ENCODE data around the gene GSAP. TPM values are rescaled to one million over a fixed set of nuclear protein-coding genes. Genes with fewer than 3 reads are reported as not detected.

The GSAP gene
- total RNA-seq, 1 donor from 2014 or later, result 13.0 TPM

DNA sequence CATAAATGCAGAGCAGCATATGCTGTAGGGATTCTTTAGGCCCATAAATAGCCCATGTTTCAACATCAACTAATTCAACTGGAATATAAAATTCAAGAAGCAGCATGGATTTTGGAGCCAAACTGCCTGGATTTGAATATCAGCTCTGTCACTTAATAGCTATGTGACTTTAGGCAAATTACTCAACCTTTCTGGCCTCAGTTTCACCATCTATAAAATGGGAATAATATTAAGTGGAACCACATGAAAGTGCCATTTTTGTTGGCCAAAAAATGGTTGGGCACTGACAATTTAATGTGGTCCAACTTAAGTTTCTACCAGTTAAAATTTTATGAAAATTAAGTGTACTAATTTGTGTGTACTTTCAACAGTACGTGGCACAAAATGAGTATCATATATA is 98.1 kb downstream of the GSAP start:
- Histone ChIP-seq H3K27me3 (no peaks in the 10 kb centered on the region), H3K27ac (no peak overlapping the region), H3K36me3 (no peaks in the 10 kb centered on the region), H3K4me1 (no peaks in the 10 kb centered on the region), H3K9me3 (no peaks in the 10 kb centered on the region), H3K4me3 (no peak overlapping the region)
- intact Hi-C loops (cut with DNase I), result loop anchor here (1.0 kb wide), 1 partner anchor 24 kb away; no protein-coding TSS in a partner anchor
- no peak for DNase-seq (ENCODE audit: extremely low spot score in 2 of 2)
- no peak for TF ChIP-seq POLR2A (IDR thresholded peaks at IDR 0.05)
- TF ChIP-seq CTCF (IDR thresholded peaks at IDR 0.05), result no peak
- no peak for TF ChIP-seq POLR2AphosphoS5 (IDR thresholded peaks at IDR 0.05; ENCODE audit: insufficient read depth in 1 of 2, low read depth in 1 of 2)

GRCh38 chr7:77316219-77316978 is 99.8 kb downstream of the GSAP start:
- intact Hi-C loops (cut with DNase I), result no loop called here

GRCh38 chr7:77315182-77315591 is 101.0 kb downstream of the GSAP start:
- Histone ChIP-seq H3K4me1 (no peaks in the 10 kb centered on the region), H3K36me3 (no peaks in the 10 kb centered on the region), H3K27me3 (no peaks in the 10 kb centered on the region), H3K9me3 (no peaks in the 10 kb centered on the region), H3K4me3 (no peak overlapping the region), H3K27ac (no peak overlapping the region)
- intact Hi-C loops (cut with DNase I), result no loop called here
- no peak for TF ChIP-seq POLR2AphosphoS5 (IDR thresholded peaks at IDR 0.05; ENCODE audit: insufficient read depth in 1 of 2, low read depth in 1 of 2)
- no peak for TF ChIP-seq CTCF (IDR thresholded peaks at IDR 0.05)
- no peak for DNase-seq (ENCODE audit: extremely low spot score in 2 of 2)

More at GRCh38 chr7:77316219-77316978, 99.8 kb downstream of the GSAP start:
- Histone ChIP-seq H3K4me1 (no peaks in the 10 kb centered on the region), H3K9me3 (no peaks in the 10 kb centered on the region), H3K4me3 (no peak overlapping the region), H3K27ac (no peak overlapping the region), H3K36me3 (no peaks in the 10 kb centered on the region), H3K27me3 (no peaks in the 10 kb centered on the region)
- no peak for DNase-seq (ENCODE audit: extremely low spot score in 2 of 2)
- TF ChIP-seq POLR2AphosphoS5 (IDR thresholded peaks at IDR 0.05; ENCODE audit: insufficient read depth in 1 of 2, low read depth in 1 of 2) (no peak), CTCF (IDR thresholded peaks at IDR 0.05) (no peak)

DNA sequence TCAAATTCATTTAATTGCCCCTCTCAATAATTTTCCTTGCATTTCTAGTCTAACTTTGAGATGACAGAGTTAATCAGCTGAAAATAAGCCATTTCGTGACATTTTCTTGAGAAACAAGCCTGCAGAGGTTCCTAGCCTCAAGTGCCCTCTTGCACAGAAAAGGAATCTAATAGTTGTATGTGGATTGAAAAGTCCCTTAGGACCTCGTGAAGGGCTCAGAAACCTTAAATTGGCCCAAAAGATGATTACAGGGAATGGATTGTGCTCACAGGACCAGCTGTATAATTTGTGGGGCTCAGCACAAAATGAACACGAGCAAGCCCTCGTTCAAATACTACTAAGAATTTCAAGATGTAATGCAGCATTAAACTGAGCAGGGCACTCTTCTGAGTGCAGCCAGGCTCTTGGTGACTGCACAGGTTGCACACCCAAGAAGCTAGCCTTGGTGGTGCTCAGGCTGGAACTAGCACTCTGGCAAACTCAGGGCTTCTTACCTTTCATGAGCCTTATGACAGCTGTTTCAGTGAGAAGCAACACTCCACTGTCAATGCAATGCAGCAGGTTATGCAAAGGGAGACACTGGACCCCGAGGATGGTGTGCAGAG is 102.2 kb downstream of the GSAP start:
- Histone ChIP-seq H3K27me3 (no peaks in the 10 kb centered on the region), H3K27ac (no peak overlapping the region), H3K9me3 (no peaks in the 10 kb centered on the region), H3K4me1 (peaks cover 3% of the 10 kb centered on the region), H3K36me3 (no peaks in the 10 kb centered on the region), H3K4me3 (no peak overlapping the region)
- DNase-seq (ENCODE audit: extremely low spot score in 2 of 2), result no peak
- TF ChIP-seq CTCF (IDR thresholded peaks at IDR 0.05), result no peak
- intact Hi-C loops (cut with DNase I), result no loop called here

GRCh38 chr7:77313085-77313484 is 103.1 kb downstream of the GSAP start:
- Histone ChIP-seq H3K36me3 (no peaks in the 10 kb centered on the region), H3K4me1 (peaks cover 3% of the 10 kb centered on the region), H3K4me3 (no peak overlapping the region), H3K9me3 (no peaks in the 10 kb centered on the region), H3K27ac (no peak overlapping the region), H3K27me3 (no peaks in the 10 kb centered on the region)
- DNase-seq (ENCODE audit: extremely low spot score in 2 of 2), result no peak
- intact Hi-C loops (cut with DNase I), result no loop called here
- TF ChIP-seq POLR2A (IDR thresholded peaks at IDR 0.05) (no peak), CTCF (IDR thresholded peaks at IDR 0.05) (no peak), POLR2AphosphoS5 (IDR thresholded peaks at IDR 0.05; ENCODE audit: insufficient read depth in 1 of 2, low read depth in 1 of 2) (no peak)
